A673 (cell line): Measurements from ENCODE around the gene SHANK1. TPM values are rescaled to one million over a fixed set of nuclear protein-coding genes. Genes with fewer than 3 reads are reported as not detected.

Experiments
- BruUV-seq: library from RNA; stranded (reverse); fragments of 400-500 nt; replicated peaks from 2 replicates; lab custom pipeline; 2021; lab: Mats Ljungman, UMichigan
- CTCF ChIA-PET: fragments of 300-600 bp; sonication (Branson Sonifier 250); formaldehyde crosslinking; loops from one replicate; lab custom pipeline; 2022; ENCODE audit warnings: antibody characterized with exemption; lab: Charles Lee
- POLR2A ChIA-PET: fragments of 300-600 bp; sonication (Branson Sonifier 250); formaldehyde crosslinking; loops from one replicate; lab custom pipeline; 2022; ENCODE audit warnings: antibody characterized with exemption; ENCODE audit not compliant: low non-redundant PET; lab: Charles Lee
- DNase-seq: peaks from one replicate; pipeline ENCODE4 v3.0.0-alpha.2; 2015; ENCODE audit warnings: low spot score
- H3K27ac ChIP-seq: fragments of 200-600 bp; sonication (generic); 2 replicates; pipeline ENCODE4 v1.5.1; 2016; ENCODE audit warnings: mixed run types, low read depth, mild to moderate bottlenecking, mixed read lengths, antibody characterized with exemption, low read length; ENCODE audit not compliant: poor library complexity, severe bottlenecking
- H3K27me3 ChIP-seq: fragments of 200-600 bp; sonication (generic); replicated peaks from 2 replicates; pipeline ENCODE4 v1.6.1; 2017; ENCODE audit warnings: mixed run types, low read depth, mild to moderate bottlenecking, mixed read lengths, antibody characterized with exemption, low read length; ENCODE audit not compliant: insufficient read depth, poor library complexity
- H3K36me3 ChIP-seq: fragments of 200-600 bp; sonication (generic); 2 replicates; pipeline ENCODE4 v1.6.1; 2016; ENCODE audit warnings: mixed run types, mild to moderate bottlenecking, mixed read lengths, antibody characterized with exemption, low read length; ENCODE audit not compliant: insufficient read depth, poor library complexity, severe bottlenecking
- H3K4me1 ChIP-seq: fragments of 200-600 bp; sonication (generic); 2 replicates; pipeline ENCODE4 v1.6.1; 2017; ENCODE audit warnings: mixed run types, mild to moderate bottlenecking, mixed read lengths, antibody characterized with exemption, low read length; ENCODE audit not compliant: insufficient read depth, poor library complexity, severe bottlenecking
- H3K4me3 ChIP-seq: fragments of 200-600 bp; sonication (generic); 2 replicates; pipeline ENCODE4 v1.5.1; 2016; ENCODE audit warnings: low read depth, mixed run types, mild to moderate bottlenecking, mixed read lengths, low read length; ENCODE audit not compliant: poor library complexity, severe bottlenecking
- H3K9me3 ChIP-seq: fragments of 200-600 bp; sonication (generic); 2 replicates; pipeline ENCODE4 v1.6.1; 2016; ENCODE audit warnings: mixed run types, low read depth, mild to moderate bottlenecking, mixed read lengths, antibody characterized with exemption, low read length; ENCODE audit not compliant: poor library complexity, severe bottlenecking
- EZH2 ChIP-seq: fragments of 200-600 bp; sonication (generic); IDR thresholded peaks from 2 replicates; pipeline ENCODE4 v1.6.1; 2017; ENCODE audit warnings: borderline replicate concordance, low read depth, mild to moderate bottlenecking, mixed read lengths, antibody characterized with exemption, low read length; ENCODE audit not compliant: poor library complexity, severe bottlenecking
- intact Hi-C: fragments of 100-400 bp; cut with micrococcal nuclease; formaldehyde crosslinking; loops from one replicate; pipeline ENCODE4 v1.10.0; 2022; ENCODE audit not compliant: unreplicated experiment
- total RNA-seq: library from RNA; stranded (reverse); gene quantifications from 2 replicates; pipeline ENCODE4 v1.2.3, GENCODE V29; 2021
- TF ChIP-seq, protein P1 (sequence below): fragments of 300-800, 200-600 bp; sonication (generic); conservative IDR thresholded peaks from 2 replicates; pipeline ENCODE4 v1.5.1; 2017; ENCODE audit warnings: low read depth, mild to moderate bottlenecking, antibody characterized with exemption, low read length, moderate library complexity, mixed read lengths

SHANK1 gene
- total RNA-seq, 1 experiment from 2014 or later: 69.7 TPM

DNA sequence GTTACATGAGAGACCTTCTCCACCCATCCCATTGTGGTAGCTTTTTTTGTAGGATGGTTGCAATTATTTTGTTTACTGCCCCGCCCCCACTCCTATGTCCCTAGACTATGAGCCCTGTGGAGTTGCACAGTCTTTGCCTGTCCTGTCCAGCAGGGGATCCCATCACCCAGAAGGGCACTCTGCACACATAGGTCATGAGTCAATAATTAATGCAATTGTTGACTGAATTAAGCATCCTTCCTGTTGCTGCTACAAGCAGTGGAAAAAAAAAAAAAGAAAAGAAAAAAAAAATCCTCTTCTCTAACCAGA is 56.2 kb downstream of the SHANK1 start:
- CTCF ChIA-PET: no interaction called here
- no peak for DNase-seq
- Histone ChIP-seq H3K36me3 (no peaks in the 10 kb centered on the region), H3K9me3 (no peaks in the 10 kb centered on the region), H3K27me3 (peaks cover 27% of the 10 kb centered on the region), H3K27ac (no peak overlapping the region), H3K4me3 (no peak overlapping the region), H3K4me1 (peaks cover 10% of the 10 kb centered on the region)
- BruUV-seq: no TSS peak
- POLR2A ChIA-PET: no interaction called here
- TF ChIP-seq, protein P1, sequence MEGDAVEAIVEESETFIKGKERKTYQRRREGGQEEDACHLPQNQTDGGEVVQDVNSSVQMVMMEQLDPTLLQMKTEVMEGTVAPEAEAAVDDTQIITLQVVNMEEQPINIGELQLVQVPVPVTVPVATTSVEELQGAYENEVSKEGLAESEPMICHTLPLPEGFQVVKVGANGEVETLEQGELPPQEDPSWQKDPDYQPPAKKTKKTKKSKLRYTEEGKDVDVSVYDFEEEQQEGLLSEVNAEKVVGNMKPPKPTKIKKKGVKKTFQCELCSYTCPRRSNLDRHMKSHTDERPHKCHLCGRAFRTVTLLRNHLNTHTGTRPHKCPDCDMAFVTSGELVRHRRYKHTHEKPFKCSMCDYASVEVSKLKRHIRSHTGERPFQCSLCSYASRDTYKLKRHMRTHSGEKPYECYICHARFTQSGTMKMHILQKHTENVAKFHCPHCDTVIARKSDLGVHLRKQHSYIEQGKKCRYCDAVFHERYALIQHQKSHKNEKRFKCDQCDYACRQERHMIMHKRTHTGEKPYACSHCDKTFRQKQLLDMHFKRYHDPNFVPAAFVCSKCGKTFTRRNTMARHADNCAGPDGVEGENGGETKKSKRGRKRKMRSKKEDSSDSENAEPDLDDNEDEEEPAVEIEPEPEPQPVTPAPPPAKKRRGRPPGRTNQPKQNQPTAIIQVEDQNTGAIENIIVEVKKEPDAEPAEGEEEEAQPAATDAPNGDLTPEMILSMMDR: 0 out of 2 replicates have a peak, but pooled peaks have one; percentile 21
- no peak for TF ChIP-seq EZH2
- intact Hi-C loops: no loop called here

DNA sequence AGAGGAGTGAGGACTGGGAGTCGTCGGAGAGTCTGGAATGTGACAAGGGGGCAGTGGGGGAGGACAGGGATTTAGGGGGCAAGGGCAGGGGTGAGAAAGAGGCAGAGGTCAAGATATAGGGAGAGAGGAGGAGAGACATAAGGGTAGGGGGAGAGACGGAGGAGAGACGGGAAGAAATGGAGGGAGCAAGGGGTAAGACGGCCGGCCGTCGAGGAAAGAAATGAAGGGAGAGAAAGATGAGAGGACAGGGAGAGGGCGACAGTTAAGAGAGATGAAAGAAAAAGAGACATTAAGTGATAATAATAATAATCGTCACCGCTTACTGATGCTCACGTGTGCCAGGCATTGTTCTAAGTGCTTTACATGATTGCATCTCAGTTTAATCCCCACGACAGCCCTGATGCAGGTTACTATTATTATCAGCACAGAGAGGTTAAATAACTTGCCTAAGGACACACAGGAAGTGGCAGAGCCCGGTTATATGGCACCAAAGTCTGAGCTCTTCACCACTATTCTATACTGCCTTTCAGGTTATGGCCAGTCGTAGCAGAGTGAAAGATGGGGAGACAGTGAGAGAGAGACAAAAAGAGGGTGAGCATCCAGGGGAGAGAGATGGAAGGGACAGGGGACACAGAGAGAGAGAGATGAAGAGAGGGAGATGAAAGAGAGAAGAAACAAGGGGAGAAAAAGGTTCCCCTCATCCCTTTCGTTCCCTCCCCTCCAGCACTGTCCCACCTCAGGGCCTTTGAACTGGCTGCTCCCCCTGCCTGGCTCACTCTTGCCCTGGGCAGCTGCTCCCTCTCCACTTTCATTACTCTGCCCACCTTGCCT is 56.7 kb downstream of the SHANK1 start:
- Histone ChIP-seq H3K4me3 (no peak overlapping the region), H3K36me3 (no peaks in the 10 kb centered on the region), H3K27ac (no peak overlapping the region), H3K9me3 (no peaks in the 10 kb centered on the region), H3K4me1 (peaks cover 9% of the 10 kb centered on the region), H3K27me3 (peaks cover 21% of the 10 kb centered on the region)
- POLR2A ChIA-PET: no interaction called here
- BruUV-seq: no TSS peak
- CTCF ChIA-PET: no interaction called here
- no peak for DNase-seq
- TF ChIP-seq, protein P1: no peak
- no peak for TF ChIP-seq EZH2
- intact Hi-C loops: no loop called here

DNA sequence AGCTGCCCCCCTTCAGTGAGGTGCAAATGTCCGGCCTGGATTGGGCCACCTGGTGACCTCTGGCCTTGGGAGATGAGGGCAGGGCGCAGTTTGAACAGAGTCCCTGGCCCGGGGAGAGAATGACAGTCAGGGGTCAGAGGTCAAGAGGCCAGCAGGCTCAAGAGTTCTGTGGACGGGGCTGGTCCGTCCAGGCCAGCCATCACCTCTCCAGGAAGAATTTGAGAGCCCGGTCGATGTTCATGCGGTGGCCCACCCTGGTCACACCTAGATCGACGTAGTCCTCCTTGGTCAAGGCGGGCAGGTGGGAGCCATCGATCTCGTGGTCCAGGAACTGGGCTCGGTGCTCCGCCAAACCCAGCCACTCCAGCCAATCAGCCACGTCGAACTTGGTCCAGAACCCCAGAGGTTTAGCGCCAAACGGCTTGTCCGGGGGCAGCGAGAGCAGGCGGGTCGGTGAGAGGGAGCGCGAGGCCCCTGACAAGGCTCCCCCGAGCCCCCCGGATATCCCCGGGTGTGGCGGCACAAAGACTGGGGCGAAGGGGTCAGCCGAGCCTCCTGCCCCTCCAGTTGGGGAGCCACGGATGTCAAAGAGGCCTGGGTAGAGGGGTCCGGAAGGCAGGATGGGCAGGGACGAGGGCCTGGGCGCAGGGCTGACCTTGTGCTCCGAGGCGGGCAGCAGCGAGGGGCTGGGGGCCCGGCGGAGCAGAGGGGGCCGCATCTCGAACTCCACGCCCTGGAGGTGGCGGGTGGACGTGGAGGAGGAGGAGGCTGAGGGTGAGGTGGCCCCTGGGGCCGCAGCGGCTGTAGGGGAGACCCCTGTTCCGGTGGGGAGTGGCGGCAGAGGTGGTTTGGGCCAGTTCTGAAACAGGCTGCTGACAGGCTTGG is 57.6 kb downstream of the SHANK1 start:
- Histone ChIP-seq H3K36me3 (no peaks in the 10 kb centered on the region), H3K4me3 (no peak overlapping the region), H3K27me3 (peaks cover 13% of the 10 kb centered on the region), H3K9me3 (no peaks in the 10 kb centered on the region), H3K4me1 (peaks cover 11% of the 10 kb centered on the region), H3K27ac (no peak overlapping the region)
- no TSS peak for BruUV-seq
- TF ChIP-seq, protein P1: no peak
- no peak for TF ChIP-seq EZH2
- CTCF ChIA-PET: no interaction called here
- no peak for DNase-seq
- intact Hi-C loops: no loop called here
- POLR2A ChIA-PET: no interaction called here
